Right forelimb (tissue), 1 donor: ENCODE measurements around the gene BCL2L13.
"Not testable (repeated sequence)": the region's sequence is repeated elsewhere in the genome, so short reads cannot be mapped to it uniquely, and the experiment has no call there.

ENCODE experiments used
- DNase-seq: peaks from one replicate; pipeline ENCODE4 v3.0.0-alpha.2; 2018

The BCL2L13 gene

GRCh38 chr22:17729561-17729960, 91.0 kb downstream of the BCL2L13 start:
- DNase-seq, result no peak

- DNase-seq, result no peak
These were observed 93.8 kb downstream of the BCL2L13 start for GRCh38 chr22:17732251-17732854.

- DNase-seq, result no peak
These were observed 94.9 kb downstream of the BCL2L13 start for GRCh38 chr22:17733466-17733865.

- DNase-seq, result no peak
These were observed 95.6 kb downstream of the BCL2L13 start for GRCh38 chr22:17734187-17734586.

GRCh38 chr22:17738386-17739128, 100.0 kb downstream of the BCL2L13 start:
- DNase-seq, result no peak

GRCh38 chr22:17739196-17739975, 100.8 kb downstream of the BCL2L13 start:
- no peak for DNase-seq

- DNase-seq, result no peak
These were observed 103.4 kb downstream of the BCL2L13 start for GRCh38 chr22:17741866-17742526.

GRCh38 chr22:17742527-17742902, 104.0 kb downstream of the BCL2L13 start:
- peak; percentile 84 for DNase-seq

- no peak for DNase-seq
These were observed 105.3 kb downstream of the BCL2L13 start for GRCh38 chr22:17743661-17744411.

- no peak for DNase-seq
These were observed 105.9 kb downstream of the BCL2L13 start for GRCh38 chr22:17744430-17744829.

GRCh38 chr22:17746916-17747315, 108.4 kb downstream of the BCL2L13 start:
- DNase-seq, result no peak

GRCh38 chr22:17748555-17749353, 110.2 kb downstream of the BCL2L13 start:
- DNase-seq, result no peak

- DNase-seq, result no peak
These were observed 111.2 kb downstream of the BCL2L13 start for GRCh38 chr22:17749605-17750395.

GRCh38 chr22:17751596-17751995, 113.0 kb downstream of the BCL2L13 start:
- no peak for DNase-seq

- no peak for DNase-seq
These were observed 114.9 kb downstream of the BCL2L13 start for GRCh38 chr22:17753401-17753989.

- no peak for DNase-seq
These were observed 115.8 kb downstream of the BCL2L13 start for GRCh38 chr22:17754233-17754925.

- DNase-seq, result no peak
These were observed 122.6 kb downstream of the BCL2L13 start for GRCh38 chr22:17761138-17761488.

- not testable (repeated sequence) for DNase-seq
These were observed 124.9 kb downstream of the BCL2L13 start for GRCh38 chr22:17763442-17763841.

- DNase-seq, result no peak
These were observed 125.5 kb downstream of the BCL2L13 start for GRCh38 chr22:17764036-17764435.

- not testable (repeated sequence) for DNase-seq
These were observed 126.3 kb downstream of the BCL2L13 start for GRCh38 chr22:17764852-17765251.
